Caco-2 (cell line): ENCODE results near the gene PRSS58. TPM values are rescaled to one million over a fixed set of nuclear protein-coding genes. Genes with fewer than 3 reads are reported as not detected.

Experiments
- BruUV-seq: library from RNA; stranded (reverse); fragments of 400-500 nt; replicated peaks from 2 replicates; lab custom pipeline; 2021; lab: Mats Ljungman, UMichigan
- CTCF ChIA-PET: fragments of 300-600 bp; sonication (Branson Sonifier 250); formaldehyde crosslinking; loops from one replicate; lab custom pipeline; 2022; ENCODE audit warnings: antibody characterized with exemption; lab: Charles Lee
- POLR2A ChIA-PET: fragments of 300-600 bp; sonication (Branson Sonifier 250); formaldehyde crosslinking; loops from one replicate; lab custom pipeline; 2022; ENCODE audit warnings: antibody characterized with exemption; lab: Charles Lee
- DNase-seq, 2 experiments: peaks; one replicate each; pipeline versions ENCODE4 v3.0.0 to v3.0.0-alpha.2; 2020 to 2022
- H3K27me3 ChIP-seq: replicated peaks from 2 replicates; pipeline ENCODE4 v1.6.0; 2011; ENCODE audit warnings: low read length; ENCODE audit not compliant: control insufficient read depth, insufficient read depth
- H3K36me3 ChIP-seq: 2 replicates; pipeline ENCODE4 v1.5.1; 2011; ENCODE audit warnings: low read length; ENCODE audit not compliant: control insufficient read depth, insufficient read depth
- H3K4me1 ChIP-seq: fragments of 250-450 bp; sonication (Bioruptor Pico); 2 replicates; pipeline ENCODE4 v1.5.1; 2020; ENCODE audit warnings: mild to moderate bottlenecking
- H3K4me3 ChIP-seq: 2 replicates; pipeline ENCODE4 v1.5.1; 2011; ENCODE audit warnings: low read depth, mild to moderate bottlenecking, control low read depth, low read length
- H3K9me3 ChIP-seq: fragments of 250-450 bp; sonication (Bioruptor Pico); 2 replicates; pipeline ENCODE4 v1.5.1; 2020; ENCODE audit warnings: mild to moderate bottlenecking, moderate library complexity
- H3K27ac Mint-ChIP-seq: one replicate; pipeline ENCODE4 v1.8.0; 2022; ENCODE audit warnings: mixed read lengths; ENCODE audit not compliant: unreplicated experiment
- H3K27me3 Mint-ChIP-seq: one replicate; pipeline ENCODE4 v1.8.0; 2022; ENCODE audit warnings: mixed read lengths; ENCODE audit not compliant: insufficient read depth, unreplicated experiment
- H3K36me3 Mint-ChIP-seq: one replicate; pipeline ENCODE4 v1.8.0; 2022; ENCODE audit warnings: mild to moderate bottlenecking, mixed read lengths; ENCODE audit not compliant: insufficient read depth, unreplicated experiment
- H3K4me1 Mint-ChIP-seq: one replicate; pipeline ENCODE4 v1.8.0; 2022; ENCODE audit warnings: low read depth, mixed read lengths; ENCODE audit not compliant: unreplicated experiment
- H3K4me3 Mint-ChIP-seq: one replicate; pipeline ENCODE4 v1.8.0; 2022; ENCODE audit warnings: mild to moderate bottlenecking, moderate library complexity, mixed read lengths; ENCODE audit not compliant: unreplicated experiment
- H3K9me3 Mint-ChIP-seq: one replicate; pipeline ENCODE4 v1.8.0; 2022; ENCODE audit warnings: mixed read lengths; ENCODE audit not compliant: unreplicated experiment
- intact Hi-C: fragments of 100-400 bp; cut with micrococcal nuclease; formaldehyde crosslinking; loops from one replicate; pipeline ENCODE4 v1.10.0; 2022; ENCODE audit not compliant: unreplicated experiment
- total RNA-seq: library from RNA; stranded (reverse); gene quantifications from 2 replicates; pipeline ENCODE4 v1.2.3, GENCODE V29; 2022
- TF ChIP-seq, protein P1 (sequence below), 2 experiments: fragments of 200-600 bp in 1 of 2; IDR thresholded peaks; 1 replicate in 1 of 2; 2 replicates in 1 of 2; pipeline versions ENCODE4 v1.5.1 to v1.8.0; 2011 to 2022; ENCODE audit warnings: antibody characterized with exemption in 1 of 2, control low read depth in 1 of 2, inconsistent platforms in 1 of 2, low read depth in 1 of 2, low read length in 1 of 2, mild to moderate bottlenecking in 1 of 2, moderate library complexity in 1 of 2; ENCODE audit not compliant: insufficient read depth in 1 of 2, severe bottlenecking in 1 of 2, unreplicated experiment in 1 of 2

The PRSS58 gene
- total RNA-seq, 1 experiment from 2014 or later = not detected

DNA sequence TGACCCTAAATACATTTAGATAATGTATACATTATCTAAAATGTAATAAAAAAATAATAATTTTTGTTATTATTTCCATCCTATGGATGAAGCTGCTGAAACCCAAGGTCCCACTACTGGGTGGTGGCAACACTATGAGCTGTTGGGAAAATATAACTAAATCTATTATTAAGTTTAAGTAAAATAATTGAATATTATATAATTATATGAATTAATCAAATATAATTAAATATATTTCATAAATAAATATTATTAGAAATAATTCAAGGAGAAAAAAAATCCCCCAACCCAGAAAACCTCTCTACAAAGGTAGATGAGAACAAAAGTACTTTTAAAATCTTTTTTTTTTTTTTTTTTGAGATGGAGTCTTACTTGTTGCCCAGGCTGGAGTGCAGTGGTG, 7.9 kb downstream of the PRSS58 start:
- no peaks in the 10 kb centered on the region for H3K27me3 ChIP-seq
- H3K4me1 Mint-ChIP-seq = peaks cover 10% of the 10 kb centered on the region
- no TSS peak for BruUV-seq
- no peak overlapping the region for H3K4me3 Mint-ChIP-seq
- ChIA-PET POLR2A (no interaction called here), CTCF (no interaction called here)
- H3K4me1 ChIP-seq = 0 out of 2 replicates have a peak, but pooled peaks cover 8% of the 10 kb centered on the region
- H3K36me3 ChIP-seq = no peaks in the 10 kb centered on the region
- no peaks in the 10 kb centered on the region for H3K9me3 ChIP-seq
- H3K9me3 Mint-ChIP-seq = no peaks in the 10 kb centered on the region
- DNase-seq = no peak
- no peak overlapping the region for H3K27ac Mint-ChIP-seq
- no peak overlapping the region for H3K4me3 ChIP-seq
- intact Hi-C loops = no loop called here
- H3K36me3 Mint-ChIP-seq = no peaks in the 10 kb centered on the region
- TF ChIP-seq, protein P1, sequence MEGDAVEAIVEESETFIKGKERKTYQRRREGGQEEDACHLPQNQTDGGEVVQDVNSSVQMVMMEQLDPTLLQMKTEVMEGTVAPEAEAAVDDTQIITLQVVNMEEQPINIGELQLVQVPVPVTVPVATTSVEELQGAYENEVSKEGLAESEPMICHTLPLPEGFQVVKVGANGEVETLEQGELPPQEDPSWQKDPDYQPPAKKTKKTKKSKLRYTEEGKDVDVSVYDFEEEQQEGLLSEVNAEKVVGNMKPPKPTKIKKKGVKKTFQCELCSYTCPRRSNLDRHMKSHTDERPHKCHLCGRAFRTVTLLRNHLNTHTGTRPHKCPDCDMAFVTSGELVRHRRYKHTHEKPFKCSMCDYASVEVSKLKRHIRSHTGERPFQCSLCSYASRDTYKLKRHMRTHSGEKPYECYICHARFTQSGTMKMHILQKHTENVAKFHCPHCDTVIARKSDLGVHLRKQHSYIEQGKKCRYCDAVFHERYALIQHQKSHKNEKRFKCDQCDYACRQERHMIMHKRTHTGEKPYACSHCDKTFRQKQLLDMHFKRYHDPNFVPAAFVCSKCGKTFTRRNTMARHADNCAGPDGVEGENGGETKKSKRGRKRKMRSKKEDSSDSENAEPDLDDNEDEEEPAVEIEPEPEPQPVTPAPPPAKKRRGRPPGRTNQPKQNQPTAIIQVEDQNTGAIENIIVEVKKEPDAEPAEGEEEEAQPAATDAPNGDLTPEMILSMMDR (IDR thresholded peaks at IDR 0.05; ENCODE audit: insufficient read depth in 1 of 2, low read depth in 1 of 2, low read length in 1 of 2, severe bottlenecking in 1 of 2, unreplicated experiment in 1 of 2) = no peak
- H3K27me3 Mint-ChIP-seq = peaks cover 6% of the 10 kb centered on the region

GRCh38 chr7:142248166-142249160, 9.4 kb downstream of the PRSS58 start:
- ChIA-PET CTCF (interaction anchor here (0.6 kb wide), 2 partner anchors 1143 to 1325 kb away, joined by 3 to 6 read pairs; no protein-coding TSS in a partner anchor), POLR2A (interaction anchor here (0.5 kb wide), 1 partner anchor 15 kb away, joined by 3 read pairs; no protein-coding TSS in a partner anchor)
- Mint-ChIP-seq H3K36me3 (no peaks in the 10 kb centered on the region), H3K4me1 (peaks cover 10% of the 10 kb centered on the region), H3K4me3 (no peak overlapping the region), H3K27me3 (peaks cover 11% of the 10 kb centered on the region), H3K9me3 (no peaks in the 10 kb centered on the region), H3K27ac (no peak overlapping the region)
- Histone ChIP-seq H3K4me1 (0 out of 2 replicates have a peak, but pooled peaks cover 8% of the 10 kb centered on the region), H3K9me3 (no peaks in the 10 kb centered on the region), H3K27me3 (no peaks in the 10 kb centered on the region), H3K36me3 (no peaks in the 10 kb centered on the region), H3K4me3 (no peak overlapping the region)
- TF ChIP-seq, protein P1 (IDR thresholded peaks at IDR 0.05; ENCODE audit: insufficient read depth in 1 of 2, low read depth in 1 of 2, low read length in 1 of 2, severe bottlenecking in 1 of 2, unreplicated experiment in 1 of 2) = no peak
- BruUV-seq = no TSS peak
- no peak for DNase-seq
- intact Hi-C loops = no loop called here

GRCh38 chr7:142243823-142244222, 14.0 kb downstream of the PRSS58 start:
- ChIA-PET POLR2A (no interaction called here), CTCF (no interaction called here)
- H3K27ac Mint-ChIP-seq = no peak overlapping the region
- no peaks in the 10 kb centered on the region for H3K9me3 ChIP-seq
- no TSS peak for BruUV-seq
- H3K4me1 Mint-ChIP-seq = no peaks in the 10 kb centered on the region
- no peaks in the 10 kb centered on the region for H3K4me1 ChIP-seq
- no peak overlapping the region for H3K4me3 Mint-ChIP-seq
- H3K36me3 Mint-ChIP-seq = no peaks in the 10 kb centered on the region
- peaks cover 31% of the 10 kb centered on the region for H3K27me3 Mint-ChIP-seq
- H3K9me3 Mint-ChIP-seq = no peaks in the 10 kb centered on the region
- intact Hi-C loops = no loop called here
- peaks cover 2% of the 10 kb centered on the region; the same call in 1 of the 2 replicates for H3K27me3 ChIP-seq
- H3K4me3 ChIP-seq = no peak overlapping the region
- no peak for DNase-seq
- H3K36me3 ChIP-seq = no peaks in the 10 kb centered on the region
- TF ChIP-seq, protein P1 (IDR thresholded peaks at IDR 0.05; ENCODE audit: insufficient read depth in 1 of 2, low read depth in 1 of 2, low read length in 1 of 2, severe bottlenecking in 1 of 2, unreplicated experiment in 1 of 2) = no peak
